ENCODE measurements around the gene ENTPD8. TPM values are rescaled to one million over a fixed set of nuclear protein-coding genes. Genes with fewer than 3 reads are reported as not detected.

The ENTPD8 gene
- total RNA-seq, 1 donor from 2014 or later = 0.24 TPM

DNA sequence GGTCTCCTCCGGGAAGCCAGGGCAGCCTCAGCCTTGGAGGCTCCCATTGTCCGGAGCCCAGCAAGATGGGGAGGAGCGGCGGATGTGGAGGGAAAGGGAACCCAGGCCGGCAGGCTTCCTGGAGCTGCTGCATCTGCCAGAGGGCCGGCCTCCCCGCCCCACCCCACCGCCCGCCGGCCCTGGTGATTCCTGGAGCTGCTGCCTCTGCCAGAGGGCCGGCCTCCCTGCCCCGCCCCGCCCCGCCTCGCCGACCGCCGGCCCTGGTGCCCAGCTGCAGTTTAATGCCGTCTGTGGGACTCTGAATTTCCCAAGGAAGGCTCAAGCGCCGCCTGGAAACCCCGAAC lies 49.8 kb downstream of the ENTPD8 start:
- Mint-ChIP-seq H3K9me3 (ENCODE audit: unreplicated experiment) (no peaks in the 10 kb centered on the region), H3K27me3 (ENCODE audit: unreplicated experiment) (no peaks in the 10 kb centered on the region), H3K4me3 (ENCODE audit: unreplicated experiment) (no peak overlapping the region), H3K36me3 (ENCODE audit: unreplicated experiment) (no peaks in the 10 kb centered on the region), H3K27ac (ENCODE audit: unreplicated experiment) (no peak overlapping the region), H3K4me1 (ENCODE audit: unreplicated experiment) (peaks cover 1% of the 10 kb centered on the region)
- DNase-seq (ENCODE audit: extremely low spot score, unreplicated experiment) = no peak
- TF ChIP-seq, protein P1, sequence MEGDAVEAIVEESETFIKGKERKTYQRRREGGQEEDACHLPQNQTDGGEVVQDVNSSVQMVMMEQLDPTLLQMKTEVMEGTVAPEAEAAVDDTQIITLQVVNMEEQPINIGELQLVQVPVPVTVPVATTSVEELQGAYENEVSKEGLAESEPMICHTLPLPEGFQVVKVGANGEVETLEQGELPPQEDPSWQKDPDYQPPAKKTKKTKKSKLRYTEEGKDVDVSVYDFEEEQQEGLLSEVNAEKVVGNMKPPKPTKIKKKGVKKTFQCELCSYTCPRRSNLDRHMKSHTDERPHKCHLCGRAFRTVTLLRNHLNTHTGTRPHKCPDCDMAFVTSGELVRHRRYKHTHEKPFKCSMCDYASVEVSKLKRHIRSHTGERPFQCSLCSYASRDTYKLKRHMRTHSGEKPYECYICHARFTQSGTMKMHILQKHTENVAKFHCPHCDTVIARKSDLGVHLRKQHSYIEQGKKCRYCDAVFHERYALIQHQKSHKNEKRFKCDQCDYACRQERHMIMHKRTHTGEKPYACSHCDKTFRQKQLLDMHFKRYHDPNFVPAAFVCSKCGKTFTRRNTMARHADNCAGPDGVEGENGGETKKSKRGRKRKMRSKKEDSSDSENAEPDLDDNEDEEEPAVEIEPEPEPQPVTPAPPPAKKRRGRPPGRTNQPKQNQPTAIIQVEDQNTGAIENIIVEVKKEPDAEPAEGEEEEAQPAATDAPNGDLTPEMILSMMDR (IDR thresholded peaks at IDR 0.05) = no peak

- DNase-seq (ENCODE audit: extremely low spot score, unreplicated experiment) = no peak
- no peaks in the 10 kb centered on the region for H3K9me3 Mint-ChIP-seq (ENCODE audit: unreplicated experiment)
- H3K27ac Mint-ChIP-seq (ENCODE audit: unreplicated experiment) = no peak overlapping the region
- no peak overlapping the region for H3K4me3 Mint-ChIP-seq (ENCODE audit: unreplicated experiment)
- H3K4me1 Mint-ChIP-seq (ENCODE audit: unreplicated experiment) = peaks cover 1% of the 10 kb centered on the region
- TF ChIP-seq, protein P1 (IDR thresholded peaks at IDR 0.05) = no peak
- no peaks in the 10 kb centered on the region for H3K36me3 Mint-ChIP-seq (ENCODE audit: unreplicated experiment)
- H3K27me3 Mint-ChIP-seq (ENCODE audit: unreplicated experiment) = no peaks in the 10 kb centered on the region
These were observed 50.4 kb downstream of the ENTPD8 start for GRCh38 chr9:137390553-137391410.

GRCh38 chr9:137389428-137389746 lies 51.8 kb downstream of the ENTPD8 start:
- Mint-ChIP-seq H3K27me3 (ENCODE audit: unreplicated experiment) (no peaks in the 10 kb centered on the region), H3K27ac (ENCODE audit: unreplicated experiment) (no peak overlapping the region), H3K4me1 (ENCODE audit: unreplicated experiment) (peaks cover 1% of the 10 kb centered on the region), H3K36me3 (ENCODE audit: unreplicated experiment) (no peaks in the 10 kb centered on the region), H3K9me3 (ENCODE audit: unreplicated experiment) (no peaks in the 10 kb centered on the region), H3K4me3 (ENCODE audit: unreplicated experiment) (no peak overlapping the region)
- no peak for DNase-seq (ENCODE audit: extremely low spot score, unreplicated experiment)
- TF ChIP-seq, protein P1 (IDR thresholded peaks at IDR 0.05) = no peak

DNA sequence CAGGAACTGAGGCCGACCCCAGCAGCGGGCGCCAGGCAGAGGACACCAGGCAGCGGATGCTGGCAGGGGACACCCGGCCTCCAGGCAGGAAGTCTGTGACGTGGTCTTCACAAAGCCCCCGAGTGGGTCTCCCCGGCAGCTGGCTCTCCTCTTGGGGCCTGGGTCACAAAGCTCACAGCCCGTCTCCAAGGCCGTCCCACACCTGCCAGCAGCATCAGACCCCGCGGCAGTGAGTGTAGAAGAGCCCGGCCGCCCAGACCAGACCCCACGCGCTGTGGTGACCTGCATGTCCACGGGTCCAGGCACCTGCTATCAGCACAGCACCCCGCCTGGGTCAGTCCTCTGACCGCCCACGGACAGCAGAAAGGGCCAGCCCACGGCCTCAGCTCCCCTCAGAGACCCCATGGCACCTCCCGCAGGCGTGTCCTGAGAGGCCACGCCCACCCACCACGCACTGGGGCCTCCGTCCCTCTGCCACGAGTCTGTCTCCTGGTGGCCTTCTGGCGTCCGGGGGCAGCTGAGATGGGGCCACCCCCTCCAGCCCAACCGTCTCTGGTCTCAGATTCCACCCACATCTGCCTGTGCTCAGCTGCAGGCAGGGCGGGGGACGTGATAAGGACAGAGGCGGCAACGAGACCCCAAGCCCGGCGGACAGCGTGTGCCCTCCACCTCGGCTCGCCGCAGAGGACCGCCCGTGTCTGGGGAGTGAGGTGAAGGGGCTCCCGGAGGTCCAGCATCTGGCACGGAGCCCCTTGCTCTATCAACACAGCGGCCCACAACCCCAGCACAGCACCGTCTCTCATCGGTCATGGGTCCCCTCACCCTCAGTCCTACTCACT lies 52.3 kb downstream of the ENTPD8 start:
- Mint-ChIP-seq H3K27me3 (ENCODE audit: unreplicated experiment) (no peaks in the 10 kb centered on the region), H3K36me3 (ENCODE audit: unreplicated experiment) (no peaks in the 10 kb centered on the region), H3K4me1 (ENCODE audit: unreplicated experiment) (peaks cover 1% of the 10 kb centered on the region), H3K9me3 (ENCODE audit: unreplicated experiment) (no peaks in the 10 kb centered on the region), H3K4me3 (ENCODE audit: unreplicated experiment) (no peak overlapping the region), H3K27ac (ENCODE audit: unreplicated experiment) (no peak overlapping the region)
- DNase-seq (ENCODE audit: extremely low spot score, unreplicated experiment) = no peak
- TF ChIP-seq, protein P1 (IDR thresholded peaks at IDR 0.05) = no peak

- Mint-ChIP-seq H3K4me3 (ENCODE audit: unreplicated experiment) (no peak overlapping the region), H3K27ac (ENCODE audit: unreplicated experiment) (no peak overlapping the region), H3K27me3 (ENCODE audit: unreplicated experiment) (no peaks in the 10 kb centered on the region), H3K4me1 (ENCODE audit: unreplicated experiment) (peaks cover 1% of the 10 kb centered on the region), H3K9me3 (ENCODE audit: unreplicated experiment) (no peaks in the 10 kb centered on the region), H3K36me3 (ENCODE audit: unreplicated experiment) (no peaks in the 10 kb centered on the region)
- TF ChIP-seq, protein P1 (IDR thresholded peaks at IDR 0.05) = no peak
- DNase-seq (ENCODE audit: extremely low spot score, unreplicated experiment) = no peak
These were observed 53.1 kb downstream of the ENTPD8 start for GRCh38 chr9:137387891-137388560.
